A549 (cell line): ENCODE data around the gene AP2A2. TPM values are rescaled to one million over a fixed set of nuclear protein-coding genes. Genes with fewer than 3 reads are reported as not detected.
A peak's percentile ranks its signal among the peaks of the same experiment; 100 is the strongest.

Experiments used
- ATAC-seq, 2 experiments: fragments of 200-7000 bp in 1 of 2; fragments of >200 bp in 1 of 2; cut with Nextera tagmentation in 1 of 2; cut with Tn5 transposase in 1 of 2; 3 replicates each; pipeline versions ENCODE4 v1.8.0 to v1.9.1; 2018 to 2020; ENCODE audit warnings: mild to moderate bottlenecking in 1 of 2, moderate library complexity in 1 of 2
- CTCF ChIA-PET: fragments of 300-600 bp; sonication (Branson Sonifier 250); formaldehyde crosslinking; extraction: SDS; loops from one replicate; lab custom pipeline; 2021; ENCODE audit warnings: antibody characterized with exemption, inconsistent platforms; lab: Yijun Ruan, JAX
- POLR2A ChIA-PET: fragments of 350-600 bp; formaldehyde crosslinking; extraction: SDS; loops from one replicate; lab custom pipeline; 2021; ENCODE audit warnings: antibody characterized with exemption, inconsistent platforms; lab: Yijun Ruan, JAX
- DNase-seq, 2 experiments: peaks; one replicate each; pipeline versions ENCODE4 v3.0.0 to v3.0.0-alpha.2; 2011 to 2016; ENCODE audit warnings: low read depth in 1 of 2, low spot score in 1 of 2
- FAIRE-seq: peaks from 2 replicates; lab custom pipeline; 2011; peaks lifted over from hg19 to GRCh38; lab: Jason Lieb, UNC
- H3K27ac ChIP-seq, 2 experiments: fragments of >200 bp; sonication (Bioruptor Twin); formaldehyde crosslinking; 3 replicates each; pipeline ENCODE4 v1.5.1; 2016 to 2017
- H3K4me1 ChIP-seq: fragments of >200 bp; sonication (Bioruptor Twin); formaldehyde crosslinking; 3 replicates; pipeline ENCODE4 v1.6.1; 2016
- H3K4me2 ChIP-seq: fragments of >200 bp; sonication (Bioruptor Twin); formaldehyde crosslinking; 3 replicates; pipeline ENCODE4 v1.6.1; 2016
- H3K4me3 ChIP-seq: fragments of >200 bp; sonication (Bioruptor Twin); formaldehyde crosslinking; 3 replicates; pipeline ENCODE4 v1.5.1; 2016
- H3K9me3 ChIP-seq: fragments of >200 bp; sonication (Bioruptor Twin); formaldehyde crosslinking; 3 replicates; pipeline ENCODE4 v1.6.1; 2016
- CBX2 ChIP-seq: fragments of 200-600 bp; sonication (generic); IDR thresholded peaks from 2 replicates; pipeline ENCODE4 v1.6.1; 2016; ENCODE audit warnings: low read depth, mild to moderate bottlenecking, borderline replicate concordance
- EP300 ChIP-seq, 2 experiments: fragments of >200 bp; sonication (Bioruptor Twin); formaldehyde crosslinking; IDR thresholded peaks; 2 replicates in 1 of 2; 3 replicates in 1 of 2; pipeline ENCODE4 v1.6.1; 2016 to 2017
- ESRRA ChIP-seq: fragments of 150-350 bp; IDR thresholded peaks from 2 replicates; pipeline ENCODE4 v1.6.1; 2014; ENCODE audit warnings: mild to moderate bottlenecking, low read length, borderline replicate concordance
- GATA3 ChIP-seq: IDR thresholded peaks from 2 replicates; pipeline ENCODE4 v1.6.1; 2012; ENCODE audit warnings: borderline replicate concordance
- HDAC2 ChIP-seq: fragments of 200-600 bp; sonication (generic); IDR thresholded peaks from 2 replicates; pipeline ENCODE4 v1.6.1; 2016
- HEYL ChIP-seq: fragments of 250-450 bp; sonication (Bioruptor Pico); IDR thresholded peaks from 2 replicates; pipeline ENCODE4 v1.8.0; 2021; ENCODE audit warnings: mild to moderate bottlenecking, moderate library complexity
- HOXA7 ChIP-seq: fragments of 250-450 bp; sonication (Bioruptor Pico); IDR thresholded peaks from 2 replicates; pipeline ENCODE4 v1.5.0; 2020; ENCODE audit warnings: mild to moderate bottlenecking, moderate library complexity
- HOXB5 ChIP-seq: fragments of 250-450 bp; sonication (Bioruptor Pico); IDR thresholded peaks from 2 replicates; pipeline ENCODE4 v1.5.0; 2020; ENCODE audit warnings: mild to moderate bottlenecking, moderate library complexity
- KDM1A ChIP-seq: fragments of 200-600 bp; sonication (generic); IDR thresholded peaks from 2 replicates; pipeline ENCODE4 v1.6.1; 2016; ENCODE audit warnings: low read depth, mild to moderate bottlenecking
- KDM5A ChIP-seq: fragments of 200-600 bp; sonication (generic); IDR thresholded peaks from 2 replicates; pipeline ENCODE4 v1.6.1; 2016; ENCODE audit warnings: antibody characterized with exemption, mild to moderate bottlenecking
- MAFK ChIP-seq: fragments of 450-650 bp; IDR thresholded peaks from 2 replicates; pipeline ENCODE4 v1.6.1; 2014; ENCODE audit not compliant: partially characterized antibody
- MYC ChIP-seq: IDR thresholded peaks from 2 replicates; pipeline ENCODE4 v1.6.1; 2012; ENCODE audit warnings: mild to moderate bottlenecking, inconsistent platforms, low read length, improper control_type of control experiment, borderline replicate concordance
- NPAS2 ChIP-seq: fragments of 250-450 bp; sonication (Bioruptor Pico); IDR thresholded peaks from 2 replicates; pipeline ENCODE4 v1.8.0; 2022; ENCODE audit warnings: mild to moderate bottlenecking, moderate library complexity, borderline replicate concordance
- POLR2AphosphoS2 ChIP-seq: conservative IDR thresholded peaks from 2 replicates; pipeline ENCODE4 v1.6.1; 2012; ENCODE audit warnings: low read length, improper control_type of control experiment, inconsistent platforms
- RAD21 ChIP-seq, 2 experiments: fragments of >200 bp in 1 of 2; sonication (Bioruptor Twin) in 1 of 2; formaldehyde crosslinking in 1 of 2; IDR thresholded peaks in 1 of 2; conservative IDR thresholded peaks in 1 of 2; 2 replicates in 1 of 2; 3 replicates in 1 of 2; pipeline ENCODE4 v1.6.1; 2012 to 2018; ENCODE audit warnings: inconsistent platforms in 1 of 2
- RARB ChIP-seq: fragments of 250-450 bp; sonication (Bioruptor Pico); IDR thresholded peaks from 2 replicates; pipeline ENCODE4 v1.8.0; 2021; ENCODE audit warnings: mild to moderate bottlenecking, moderate library complexity
- ZC3H11A ChIP-seq: fragments of 450-650 bp; IDR thresholded peaks from 2 replicates; pipeline ENCODE4 v1.6.1; 2014; ENCODE audit warnings: antibody characterized with exemption, mild to moderate bottlenecking
- WGBS: methylation state at CpG from one replicate; pipeline ENCODE4 v1.1.6; 2017; ENCODE audit errors: missing lambda C conversion rate; 5-methylcytosine and 5-hydroxymethylcytosine counted together
- polyA plus RNA-seq, 4 experiments: library from polyadenylated mRNA; depleted of rRNA in 3 of 4; stranded (reverse); fragments of >200 nt; fragmentation: RNase III in 1 of 4; extraction: RNeasy Plus Mini Kit Qiagen cat#74134 plus additional on column Dnase treatment in 1 of 4; gene quantifications; 2 replicates in 3 of 4; 3 replicates in 1 of 4; pipeline ENCODE4 v1.2.3, GENCODE V29; 2011 to 2017
- TF ChIP-seq, protein P1 (sequence below): fragments of 150-350 bp; IDR thresholded peaks from 2 replicates; pipeline ENCODE4 v1.6.1; 2014; ENCODE audit warnings: low read depth, mild to moderate bottlenecking, low read length
- TF ChIP-seq, protein P2 (sequence below): fragments of >200 bp; sonication (Bioruptor Twin); formaldehyde crosslinking; IDR thresholded peaks from 2 replicates; pipeline ENCODE4 v1.6.1; 2016
- TF ChIP-seq, protein P3 (sequence below): fragments of 450-650 bp; IDR thresholded peaks from 2 replicates; pipeline ENCODE4 v1.6.1; 2014; ENCODE audit warnings: antibody characterized with exemption
- TF ChIP-seq, protein P4 (sequence below): fragments of 250-450 bp; sonication (Bioruptor Pico); IDR thresholded peaks from 2 replicates; pipeline ENCODE4 v1.5.0; 2020; ENCODE audit warnings: low read depth, mild to moderate bottlenecking, moderate library complexity
- TF ChIP-seq, protein P5 (sequence below): fragments of 250-450 bp; sonication (Bioruptor Pico); IDR thresholded peaks from 2 replicates; pipeline ENCODE4 v1.5.0; 2021; ENCODE audit warnings: mild to moderate bottlenecking, moderate library complexity, borderline replicate concordance

AP2A2 gene
- polyA plus RNA-seq, 2 of the 4 experiments (the other 2 are of a cell fraction) = 39.4 to 60.4 TPM

DNA sequence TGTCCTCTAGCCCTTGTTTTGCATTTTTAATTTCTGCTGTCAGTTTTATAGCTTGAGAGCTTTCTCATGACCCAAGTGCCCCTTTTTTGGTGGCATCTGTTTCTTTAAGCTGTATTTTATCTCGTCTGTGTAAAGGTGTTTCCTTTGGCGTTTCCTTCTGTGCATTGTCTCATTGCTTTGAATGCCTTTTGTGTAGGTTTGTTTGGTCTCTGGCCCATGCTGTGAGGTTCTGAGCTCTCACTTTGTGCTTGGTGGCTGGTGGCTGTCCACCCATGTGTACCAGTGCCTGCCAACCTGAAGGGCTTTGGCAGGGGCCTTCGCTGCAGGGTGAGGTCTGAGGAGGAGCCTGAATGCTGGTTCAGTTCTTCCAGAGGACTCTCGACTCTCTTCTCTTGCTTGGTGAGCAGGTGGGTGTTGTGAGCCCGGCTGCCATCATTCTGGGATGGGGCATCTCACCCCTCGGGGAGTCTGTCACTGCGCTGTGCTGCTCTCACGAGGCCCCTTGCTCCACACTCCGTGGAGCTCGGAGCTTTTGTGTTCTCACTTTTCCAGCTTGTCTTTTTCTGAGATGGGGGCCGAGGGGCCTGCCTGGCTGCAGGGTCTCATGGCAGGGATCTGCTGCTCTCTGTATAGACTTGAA is 14.9 kb downstream of the AP2A2 start:
- CTCF ChIA-PET = interaction anchor here (1.0 to 3.3 kb wide), 2 partner anchors 15 to 111 kb away, joined by 4 to 11 read pairs; partner anchors contain the start of gene AP2A2
- Histone ChIP-seq H3K4me1 (peaks cover 65% of the 10 kb centered on the region), H3K9me3 (no peaks in the 10 kb centered on the region), H3K27ac (peak overlapping the region; percentile 33 to 89; a peak in 4 of 6 replicates), H3K4me3 (no peak overlapping the region), H3K4me2 (no peak overlapping the region)
- POLR2A ChIA-PET = interaction anchor here (0.6 kb wide), 1 partner anchor 59 kb away, joined by 3 read pairs; no protein-coding TSS in a partner anchor
- TF ChIP-seq, protein P1, sequence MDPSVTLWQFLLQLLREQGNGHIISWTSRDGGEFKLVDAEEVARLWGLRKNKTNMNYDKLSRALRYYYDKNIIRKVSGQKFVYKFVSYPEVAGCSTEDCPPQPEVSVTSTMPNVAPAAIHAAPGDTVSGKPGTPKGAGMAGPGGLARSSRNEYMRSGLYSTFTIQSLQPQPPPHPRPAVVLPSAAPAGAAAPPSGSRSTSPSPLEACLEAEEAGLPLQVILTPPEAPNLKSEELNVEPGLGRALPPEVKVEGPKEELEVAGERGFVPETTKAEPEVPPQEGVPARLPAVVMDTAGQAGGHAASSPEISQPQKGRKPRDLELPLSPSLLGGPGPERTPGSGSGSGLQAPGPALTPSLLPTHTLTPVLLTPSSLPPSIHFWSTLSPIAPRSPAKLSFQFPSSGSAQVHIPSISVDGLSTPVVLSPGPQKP = no peak
- TF ChIP-seq POLR2AphosphoS2 = no peak
- TF ChIP-seq, protein P2, sequence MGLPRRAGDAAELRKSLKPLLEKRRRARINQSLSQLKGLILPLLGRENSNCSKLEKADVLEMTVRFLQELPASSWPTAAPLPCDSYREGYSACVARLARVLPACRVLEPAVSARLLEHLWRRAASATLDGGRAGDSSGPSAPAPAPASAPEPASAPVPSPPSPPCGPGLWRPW = no peak
- TF ChIP-seq, protein P3, sequence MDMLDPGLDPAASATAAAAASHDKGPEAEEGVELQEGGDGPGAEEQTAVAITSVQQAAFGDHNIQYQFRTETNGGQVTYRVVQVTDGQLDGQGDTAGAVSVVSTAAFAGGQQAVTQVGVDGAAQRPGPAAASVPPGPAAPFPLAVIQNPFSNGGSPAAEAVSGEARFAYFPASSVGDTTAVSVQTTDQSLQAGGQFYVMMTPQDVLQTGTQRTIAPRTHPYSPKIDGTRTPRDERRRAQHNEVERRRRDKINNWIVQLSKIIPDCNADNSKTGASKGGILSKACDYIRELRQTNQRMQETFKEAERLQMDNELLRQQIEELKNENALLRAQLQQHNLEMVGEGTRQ = no peak
- no peak for TF ChIP-seq KDM5A
- TF ChIP-seq, protein P4, sequence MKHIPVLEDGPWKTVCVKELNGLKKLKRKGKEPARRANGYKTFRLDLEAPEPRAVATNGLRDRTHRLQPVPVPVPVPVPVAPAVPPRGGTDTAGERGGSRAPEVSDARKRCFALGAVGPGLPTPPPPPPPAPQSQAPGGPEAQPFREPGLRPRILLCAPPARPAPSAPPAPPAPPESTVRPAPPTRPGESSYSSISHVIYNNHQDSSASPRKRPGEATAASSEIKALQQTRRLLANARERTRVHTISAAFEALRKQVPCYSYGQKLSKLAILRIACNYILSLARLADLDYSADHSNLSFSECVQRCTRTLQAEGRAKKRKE (CRISPR knock-in tag) = no peak
- no peak for TF ChIP-seq GATA3
- TF ChIP-seq HDAC2 = no peak
- no peak for TF ChIP-seq NPAS2 (CRISPR knock-in tag)
- no peak for TF ChIP-seq ZC3H11A
- no peak for TF ChIP-seq KDM1A
- no peak for TF ChIP-seq CBX2
- TF ChIP-seq RARB (CRISPR knock-in tag) = no peak
- TF ChIP-seq MAFK = no peak
- TF ChIP-seq, protein P5, sequence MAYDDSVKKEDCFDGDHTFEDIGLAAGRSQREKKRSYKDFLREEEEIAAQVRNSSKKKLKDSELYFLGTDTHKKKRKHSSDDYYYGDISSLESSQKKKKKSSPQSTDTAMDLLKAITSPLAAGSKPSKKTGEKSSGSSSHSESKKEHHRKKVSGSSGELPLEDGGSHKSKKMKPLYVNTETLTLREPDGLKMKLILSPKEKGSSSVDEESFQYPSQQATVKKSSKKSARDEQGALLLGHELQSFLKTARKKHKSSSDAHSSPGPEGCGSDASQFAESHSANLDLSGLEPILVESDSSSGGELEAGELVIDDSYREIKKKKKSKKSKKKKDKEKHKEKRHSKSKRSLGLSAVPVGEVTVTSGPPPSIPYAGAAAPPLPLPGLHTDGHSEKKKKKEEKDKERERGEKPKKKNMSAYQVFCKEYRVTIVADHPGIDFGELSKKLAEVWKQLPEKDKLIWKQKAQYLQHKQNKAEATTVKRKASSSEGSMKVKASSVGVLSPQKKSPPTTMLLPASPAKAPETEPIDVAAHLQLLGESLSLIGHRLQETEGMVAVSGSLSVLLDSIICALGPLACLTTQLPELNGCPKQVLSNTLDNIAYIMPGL (CRISPR knock-in tag) = no peak
- TF ChIP-seq HOXB5 (CRISPR knock-in tag) = no peak
- 86% methylated on average over 11 of the region's 11 CpGs for WGBS
- FAIRE-seq (no peak), DNase-seq (no peak), ATAC-seq (no peak)

DNA sequence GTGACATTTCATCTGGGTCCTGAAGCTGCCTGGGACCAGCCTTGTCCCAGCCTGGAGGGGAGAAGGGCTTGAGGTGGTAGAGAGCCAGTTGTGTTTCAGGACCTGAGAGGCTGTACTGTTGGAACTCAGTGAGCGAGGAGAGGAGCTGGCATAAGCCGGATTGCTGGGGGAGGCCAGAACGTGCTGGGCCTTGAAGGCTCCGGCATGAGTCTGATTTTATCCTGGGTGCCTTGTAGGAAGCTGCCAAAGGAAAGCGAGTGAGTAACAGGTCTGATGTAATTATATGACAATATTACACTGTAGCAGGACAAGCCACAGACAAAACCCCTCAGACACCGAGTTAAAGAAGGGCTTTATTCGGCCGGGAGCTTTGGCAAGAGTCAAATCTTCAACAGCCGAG is 17.2 kb downstream of the AP2A2 start:
- peaks cover 56% of the 10 kb centered on the region for H3K4me1 ChIP-seq
- no peak for FAIRE-seq
- DNase-seq = no peak
- ATAC-seq = peak; percentile 31 to 65; a peak in 3 of 6 replicates
- peak overlapping the region; percentile 81 to 89 for H3K27ac ChIP-seq
- TF ChIP-seq HEYL (no peak), RAD21 (conservative IDR thresholded peaks at IDR 0.05 in 1 of 2, IDR thresholded peaks at IDR 0.05 in 1 of 2) (no peak), MYC (no peak), ESRRA (no peak), EP300 (IDR thresholded peaks at IDR 0.05) (no peak), HOXA7 (CRISPR knock-in tag) (no peak), KDM1A (no peak)
- ChIA-PET POLR2A (interaction anchor here (0.8 kb wide), 1 partner anchor 10 kb away, joined by 5 read pairs; no protein-coding TSS in a partner anchor), CTCF (interaction anchor here (1.4 to 3.3 kb wide), 3 partner anchors 18 to 108 kb away, joined by 3 to 11 read pairs (median 7); no protein-coding TSS in a partner anchor)
- no peaks in the 10 kb centered on the region for H3K9me3 ChIP-seq
- H3K4me2 ChIP-seq = peak overlapping the region; percentile 57
- 72% methylated on average over 9 of the region's 9 CpGs for WGBS
- no peak overlapping the region for H3K4me3 ChIP-seq
